Endothelial cell of umbilical vein (primary cell): Measurements from ENCODE around the gene FRMD4A. TPM values are rescaled to one million over a fixed set of nuclear protein-coding genes. Genes with fewer than 3 reads are reported as not detected.

Experiments
- BruUV-seq: library from RNA; stranded (reverse); fragments of 400-500 nt; replicated peaks from 2 replicates; lab custom pipeline; 2021; lab: Mats Ljungman, UMichigan
- CTCF ChIA-PET: fragments of 300-600, 350-600 bp; sonication (Branson Sonifier 250); formaldehyde crosslinking; loops from one replicate; lab custom pipeline; 2021; ENCODE audit warnings: antibody characterized with exemption, inconsistent platforms; lab: Charles Lee
- POLR2A ChIA-PET: fragments of 300-600, 350-600 bp; sonication (Branson Sonifier 250); formaldehyde crosslinking; loops from one replicate; lab custom pipeline; 2021; ENCODE audit warnings: antibody characterized with exemption, inconsistent platforms; lab: Charles Lee
- DNase-seq: peaks from one replicate; pipeline ENCODE4 v3.0.0-alpha.2; 2011; ENCODE audit warnings: low read depth, low spot score
- FAIRE-seq: peaks from 2 replicates; lab custom pipeline; 2011; peaks lifted over from hg19 to GRCh38; lab: Jason Lieb, UNC
- H2AFZ ChIP-seq: 2 replicates; pipeline ENCODE4 v1.6.0; 2012; ENCODE audit warnings: low read depth, low read length, control low read depth, inconsistent platforms
- H3K27ac ChIP-seq: 2 replicates; pipeline ENCODE4 v1.5.1; 2011; ENCODE audit warnings: low read depth, mild to moderate bottlenecking, control low read depth, low read length, moderate library complexity; ENCODE audit not compliant: insufficient read depth
- H3K27me3 ChIP-seq, 2 experiments: 2 replicates each; pipeline versions ENCODE4 v1.6.0 to v1.6.1; 2011; ENCODE audit warnings: low read length in 2 of 2, mixed read lengths in 1 of 2; ENCODE audit not compliant: control insufficient read depth in 2 of 2, insufficient read depth in 2 of 2
- H3K36me3 ChIP-seq, 2 experiments: 2 replicates in 1 of 2; 3 replicates in 1 of 2; pipeline ENCODE4 v1.5.1; 2011; ENCODE audit warnings: low read length in 2 of 2, mild to moderate bottlenecking in 1 of 2, moderate library complexity in 1 of 2; ENCODE audit not compliant: control insufficient read depth in 2 of 2, insufficient read depth in 2 of 2; ENCODE audit errors: extremely low read depth in 1 of 2
- H3K4me1 ChIP-seq: 3 replicates; pipeline ENCODE4 v1.5.1; 2011; ENCODE audit warnings: mild to moderate bottlenecking, low read length; ENCODE audit not compliant: control insufficient read depth, insufficient read depth; ENCODE audit errors: extremely low read depth
- H3K4me2 ChIP-seq: 2 replicates; pipeline ENCODE4 v1.6.1; 2011; ENCODE audit warnings: low read length, control low read depth, mixed read lengths; ENCODE audit not compliant: insufficient read depth
- H3K4me3 ChIP-seq, 3 experiments: fragments of 200-600 bp in 1 of 3; sonication (generic), shearing (Covaris generic) in 1 of 3; replicated peaks in 1 of 3; 2 replicates each; pipeline ENCODE4 v1.5.1; 2011 to 2016; ENCODE audit warnings: control low read depth in 3 of 3, low read length in 3 of 3, mild to moderate bottlenecking in 2 of 3, inconsistent platforms in 1 of 3, low read depth in 1 of 3, moderate library complexity in 1 of 3; ENCODE audit not compliant: insufficient read depth in 1 of 3
- H3K79me2 ChIP-seq: 2 replicates; pipeline ENCODE4 v1.6.0; 2012; ENCODE audit warnings: low read length, inconsistent platforms; ENCODE audit not compliant: control insufficient read depth, insufficient read depth
- H3K9ac ChIP-seq: replicated peaks from 2 replicates; pipeline ENCODE3; 2011; ENCODE audit warnings: low read length, control low read depth; ENCODE audit not compliant: insufficient read depth; ENCODE audit errors: extremely low read depth
- H3K9me1 ChIP-seq: replicated peaks from 3 replicates; pipeline ENCODE4 v1.6.0; 2011; ENCODE audit warnings: mild to moderate bottlenecking, low read length; ENCODE audit not compliant: control insufficient read depth, insufficient read depth; ENCODE audit errors: extremely low read depth
- H3K9me3 ChIP-seq: replicated peaks from 2 replicates; pipeline ENCODE4 v1.5.1; 2012; ENCODE audit warnings: low read length, inconsistent platforms; ENCODE audit not compliant: control insufficient read depth, insufficient read depth
- H4K20me1 ChIP-seq: replicated peaks from 2 replicates; pipeline ENCODE3; 2011; ENCODE audit warnings: mild to moderate bottlenecking, low read length; ENCODE audit not compliant: control insufficient read depth, insufficient read depth; ENCODE audit errors: extremely low read depth
- CTCF ChIP-seq, 2 donors: IDR thresholded peaks; 1 replicate in 1 of 2; 2 replicates in 1 of 2; pipeline ENCODE4 v1.5.1; 2011; ENCODE audit warnings: low read length in 2 of 2, mild to moderate bottlenecking in 2 of 2, moderate library complexity in 2 of 2, control low read depth in 1 of 2, inconsistent platforms in 1 of 2, low read depth in 1 of 2; ENCODE audit not compliant: insufficient read depth in 1 of 2; ENCODE audit errors: extremely low read depth in 1 of 2
- FOS ChIP-seq: IDR thresholded peaks from 2 replicates; pipeline ENCODE4 v1.6.1; 2011; ENCODE audit warnings: mild to moderate bottlenecking, low read length, moderate library complexity, borderline replicate concordance; ENCODE audit not compliant: insufficient read depth
- JUN ChIP-seq: IDR thresholded peaks from 2 replicates; pipeline ENCODE4 v1.6.1; 2011; ENCODE audit warnings: borderline replicate concordance, low read depth; ENCODE audit not compliant: insufficient read length, insufficient read depth
- MAX ChIP-seq: IDR thresholded peaks from 2 replicates; pipeline ENCODE4 v1.6.1; 2011; ENCODE audit not compliant: insufficient read depth, insufficient read length
- POLR2A ChIP-seq: IDR thresholded peaks from 2 replicates; pipeline ENCODE4 v1.6.1; 2012; ENCODE audit warnings: low read depth, mild to moderate bottlenecking, control low read depth, low read length
- POLR2AphosphoS5 ChIP-seq: IDR thresholded peaks from 2 replicates; pipeline ENCODE4 v1.6.1; 2012; ENCODE audit warnings: low read depth, mild to moderate bottlenecking, control low read depth, low read length, moderate library complexity; ENCODE audit not compliant: insufficient read depth
- dilution Hi-C: fragments of 300-500 bp; cut with MboI; formaldehyde crosslinking; loops from one replicate; pipeline ENCODE4 v1.15.0; 2019; ENCODE audit warnings: low sequenced_read_pairs; ENCODE audit not compliant: extremely low pct_ligation_motif_present
- intact Hi-C: fragments of 100-400 bp; cut with micrococcal nuclease; formaldehyde crosslinking; loops from one replicate; pipeline ENCODE4 v1.10.0; 2022
- polyA plus RNA-seq, 4 experiments: library from polyadenylated mRNA; depleted of rRNA in 3 of 4; stranded (reverse) in 3 of 4; unstranded in 1 of 4; fragments of >200 nt; gene quantifications; 2 replicates each; pipeline versions ENCODE4 v1.2.1 to v1.2.3, GENCODE V29; 2011 to 2012; ENCODE audit warnings: missing spikeins in 1 of 4
- total RNA-seq: library from RNA; stranded (reverse); gene quantifications from 2 replicates; pipeline ENCODE4 v1.2.3, GENCODE V29; 2021

The FRMD4A gene
- total and polyA plus RNA-seq, 2 donors (not counting 3 experiments of a cell fraction or from before 2014, with no cell fraction given) = 123 to 148 TPM

GRCh38 chr10:13732465-13732881 lies 598.3 kb downstream of the FRMD4A start:
- BruUV-seq = no TSS peak
- Histone ChIP-seq H3K79me2 (no peaks in the 10 kb centered on the region), H3K9me1 (no peaks in the 10 kb centered on the region), H3K4me3 (no peak overlapping the region), H3K27ac (no peak overlapping the region), H4K20me1 (peaks cover 2% of the 10 kb centered on the region), H2AFZ (no peak overlapping the region), H3K36me3 (peaks cover 22 to 31% of the 10 kb centered on the region in 2 experiments), H3K9ac (no peak overlapping the region), H3K4me2 (no peak overlapping the region), H3K27me3 (no peaks in the 10 kb centered on the region), H3K9me3 (no peaks in the 10 kb centered on the region), H3K4me1 (no peaks in the 10 kb centered on the region)
- intact Hi-C loops = no loop called here
- dilution Hi-C loops = no loop called here
- POLR2A ChIA-PET = no interaction called here
- FAIRE-seq = no peak
- no peak for DNase-seq
- CTCF ChIA-PET = interaction anchor here (1.5 kb wide), 1 partner anchor 11 kb away, joined by 3 read pairs; no protein-coding TSS in a partner anchor
- TF ChIP-seq POLR2A (no peak), FOS (no peak), CTCF (IDR thresholded peaks at IDR 0.05; ENCODE audit: extremely low read depth in 1 of 2, insufficient read depth in 1 of 2, low read depth in 1 of 2, low read length in 2 of 2) (no peak), POLR2AphosphoS5 (no peak), JUN (no peak)

GRCh38 chr10:13731799-13732198 lies 598.9 kb downstream of the FRMD4A start:
- CTCF ChIA-PET = no interaction called here
- intact Hi-C loops (no loop called here), dilution Hi-C loops (no loop called here)
- H3K4me3 ChIP-seq = no peak overlapping the region
- no peak overlapping the region for H3K4me2 ChIP-seq
- H3K9me1 ChIP-seq = no peaks in the 10 kb centered on the region
- H3K36me3 ChIP-seq = peaks cover 23 to 28% of the 10 kb centered on the region in 2 experiments
- no peaks in the 10 kb centered on the region for H3K4me1 ChIP-seq
- TF ChIP-seq MAX = no peak
- no peaks in the 10 kb centered on the region for H3K9me3 ChIP-seq
- no peak for FAIRE-seq
- H3K79me2 ChIP-seq = no peaks in the 10 kb centered on the region
- no TSS peak for BruUV-seq
- H3K9ac ChIP-seq = no peak overlapping the region
- H4K20me1 ChIP-seq = peaks cover 2% of the 10 kb centered on the region
- POLR2A ChIA-PET = no interaction called here
- DNase-seq = no peak
- no peak overlapping the region for H2AFZ ChIP-seq
- no peaks in the 10 kb centered on the region for H3K27me3 ChIP-seq
- no peak overlapping the region for H3K27ac ChIP-seq
